Left kidney (tissue), 2 donors: ENCODE measurements around the gene OPA3. TPM values are rescaled to one million over a fixed set of nuclear protein-coding genes. Genes with fewer than 3 reads are reported as not detected.

ENCODE experiments used
- DNase-seq: peaks from one replicate; pipeline ENCODE4 v3.0.0-alpha.2; 2013
- polyA plus RNA-seq: library from polyadenylated mRNA; unstranded; fragments of 120-200 nt; gene quantifications from one replicate; pipeline ENCODE4 v1.2.1, GENCODE V29; 2013; ENCODE audit not compliant: insufficient read length

OPA3 gene
- polyA plus RNA-seq, 1 donor = 11.2 TPM

DNA sequence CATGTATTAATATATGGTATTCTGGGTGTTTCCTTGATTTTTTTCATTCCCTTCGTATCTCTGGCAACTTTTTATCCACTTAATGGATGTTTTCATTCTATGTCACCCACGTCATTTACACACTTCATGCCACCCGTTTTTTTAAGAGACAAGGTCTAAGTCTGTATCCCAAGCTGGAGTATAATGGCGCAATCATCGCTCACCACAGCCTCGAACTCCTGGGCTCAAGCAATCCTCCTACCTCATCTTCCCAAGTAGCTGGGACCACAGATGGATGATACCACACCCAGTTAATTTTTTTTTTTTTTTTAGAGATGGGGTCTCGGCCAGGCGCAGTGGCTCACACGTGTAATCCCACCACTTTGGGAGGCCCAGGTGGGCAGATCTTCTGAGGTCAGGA lies 80.7 kb downstream of the OPA3 start:
- DNase-seq = no peak

DNA sequence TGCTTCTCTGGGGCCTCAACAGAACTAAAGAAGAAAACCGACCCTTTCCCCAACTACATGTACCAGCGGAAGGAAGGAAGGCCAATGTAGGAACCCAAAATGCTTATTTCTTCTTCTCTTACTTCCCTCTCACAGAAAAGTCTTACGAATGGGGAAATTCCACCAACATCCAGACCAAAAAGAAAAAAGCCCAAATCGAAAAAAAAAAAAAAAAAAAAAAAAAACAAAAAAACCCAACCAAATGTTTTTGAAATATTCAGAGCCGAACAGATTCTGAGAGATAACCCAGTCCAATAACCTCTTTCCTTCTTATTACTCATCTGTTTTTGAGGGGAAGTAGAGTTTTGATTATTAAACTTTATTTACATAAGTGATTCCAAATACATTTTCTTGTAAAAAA lies 82.5 kb downstream of the OPA3 start:
- no peak for DNase-seq

DNA sequence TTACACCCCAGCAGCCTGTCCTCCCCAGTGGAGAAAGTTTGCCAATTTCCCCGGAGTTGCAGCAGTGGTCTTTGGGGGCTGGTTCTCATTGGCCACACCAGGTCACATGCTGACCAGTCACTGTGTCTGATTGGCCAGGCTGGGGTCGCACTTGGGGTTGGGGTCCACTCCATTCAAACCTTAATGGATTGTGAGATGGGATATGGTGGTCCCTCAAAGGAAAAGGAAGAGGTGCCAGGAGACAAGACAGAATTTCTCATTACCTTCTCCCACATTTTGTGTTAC lies 82.9 kb downstream of the OPA3 start:
- DNase-seq = no peak

DNA sequence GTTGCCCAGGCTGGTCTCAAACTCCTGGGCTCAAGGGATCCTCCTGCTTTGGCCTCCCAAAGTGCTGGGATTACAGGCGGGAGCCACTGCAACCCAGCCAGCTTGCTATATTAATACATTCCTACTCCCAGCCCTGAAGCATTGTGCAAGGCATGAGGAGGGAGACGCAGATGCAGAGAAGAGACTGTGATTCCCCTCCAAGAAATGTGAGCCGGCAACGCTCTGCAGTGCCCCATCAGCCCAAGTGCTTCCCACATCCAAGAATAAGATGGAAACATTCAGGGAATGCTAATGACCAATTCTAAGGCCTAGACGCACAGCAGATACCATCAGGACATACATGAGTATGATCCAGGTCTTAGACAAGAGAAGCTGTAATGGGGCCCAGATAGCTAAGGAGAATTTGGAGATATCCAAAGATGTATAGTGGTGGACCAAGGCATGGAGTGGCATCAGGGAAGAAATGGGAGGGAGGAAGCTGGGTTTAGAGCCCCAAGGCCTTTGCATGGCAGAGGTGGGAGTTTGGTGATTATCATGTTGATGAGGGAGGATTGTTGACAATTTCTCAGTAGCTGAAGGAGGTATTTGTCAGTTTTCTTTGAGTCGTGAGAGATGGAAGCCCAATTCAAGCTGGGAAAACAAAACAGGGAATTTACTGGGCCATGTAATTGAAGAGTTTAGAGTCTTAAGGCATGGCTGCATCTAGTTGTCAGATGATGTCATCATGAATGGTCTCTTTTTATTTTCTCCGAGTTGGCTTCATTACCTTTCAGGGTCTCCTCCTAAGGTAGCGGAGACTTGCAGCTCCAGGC lies 83.5 kb downstream of the OPA3 start:
- no peak for DNase-seq

DNA sequence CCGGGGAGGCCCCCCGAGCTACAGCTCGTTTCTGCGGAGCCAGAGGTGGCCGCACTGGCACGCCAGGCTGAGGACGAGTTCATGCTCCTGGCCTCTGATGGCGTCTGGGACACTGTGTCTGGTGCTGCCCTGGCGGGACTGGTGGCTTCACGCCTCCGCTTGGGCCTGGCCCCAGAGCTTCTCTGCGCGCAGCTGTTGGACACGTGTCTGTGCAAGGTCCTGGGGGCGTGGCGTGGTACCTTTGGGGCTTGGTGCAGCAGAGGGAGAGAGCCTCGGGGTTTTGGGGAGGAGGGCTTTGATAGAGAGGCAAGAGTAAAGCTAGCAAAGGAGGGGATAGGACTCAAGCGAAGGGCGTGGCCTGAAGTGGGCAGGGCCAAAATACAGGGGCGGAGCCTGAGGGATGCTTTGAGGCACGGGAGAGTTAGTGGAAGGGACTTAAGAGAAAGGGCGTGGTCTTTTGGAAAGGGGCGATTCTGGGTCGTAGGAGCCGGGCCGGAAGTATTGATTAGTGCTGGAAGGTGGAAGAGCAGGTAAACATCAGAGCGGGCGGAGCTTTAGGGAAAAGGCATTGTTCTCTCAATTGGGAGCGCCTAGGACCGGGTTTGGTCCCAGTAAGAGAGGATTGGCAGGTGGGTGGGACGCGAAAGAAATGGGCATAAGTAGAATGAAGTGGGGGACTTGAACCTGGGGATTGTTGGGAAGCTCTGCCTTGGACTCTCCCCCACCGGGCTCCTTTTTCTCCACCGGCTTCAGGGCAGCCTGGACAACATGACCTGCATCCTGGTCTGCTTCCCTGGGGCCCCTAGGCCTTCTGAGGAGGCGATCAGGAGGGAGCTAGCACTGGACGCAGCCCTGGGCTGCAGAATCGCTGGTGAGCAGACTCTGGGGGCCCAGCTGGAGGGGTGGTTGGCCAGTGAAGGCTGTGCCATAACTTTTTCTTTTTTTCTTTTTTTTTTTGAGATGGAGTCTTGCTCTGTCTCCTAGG lies 85.1 kb downstream of the OPA3 start:
- no peak for DNase-seq

DNA sequence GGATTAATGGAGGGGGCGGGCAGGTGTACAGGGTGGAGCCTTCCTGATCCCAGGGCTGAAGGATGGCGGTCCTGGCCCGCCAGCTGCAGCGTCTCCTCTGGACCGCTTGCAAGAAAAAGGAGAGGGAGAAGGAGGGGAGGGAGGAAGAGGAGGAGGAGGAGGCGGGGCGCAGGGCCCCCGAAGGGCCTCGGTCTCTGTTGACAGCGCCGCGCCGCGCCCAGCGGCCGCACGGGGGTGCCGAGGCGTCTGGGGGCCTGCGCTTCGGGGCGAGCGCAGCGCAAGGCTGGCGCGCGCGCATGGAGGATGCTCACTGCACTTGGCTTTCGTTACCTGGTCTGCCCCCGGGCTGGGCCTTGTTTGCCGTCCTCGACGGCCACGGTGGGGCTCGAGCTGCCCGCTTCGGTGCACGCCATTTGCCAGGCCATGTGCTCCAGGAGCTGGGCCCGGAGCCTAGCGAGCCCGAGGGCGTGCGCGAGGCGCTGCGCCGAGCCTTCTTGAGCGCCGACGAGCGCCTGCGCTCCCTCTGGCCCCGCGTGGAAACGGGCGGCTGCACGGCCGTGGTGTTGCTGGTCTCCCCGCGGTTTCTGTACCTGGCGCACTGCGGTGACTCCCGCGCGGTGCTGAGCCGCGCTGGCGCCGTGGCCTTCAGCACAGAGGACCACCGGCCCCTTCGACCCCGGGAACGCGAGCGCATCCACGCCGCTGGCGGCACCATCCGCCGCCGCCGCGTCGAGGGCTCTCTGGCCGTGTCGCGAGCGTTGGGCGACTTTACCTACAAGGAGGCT lies 86.0 kb downstream of the OPA3 start, which contains the start of gene PPM1N:
Gene PPM1N (plus strand): TSS at position 33 of the 785 bp plus-strand sequence. CDS start 30 bp downstream, at position 63.
- no peak for DNase-seq

DNA sequence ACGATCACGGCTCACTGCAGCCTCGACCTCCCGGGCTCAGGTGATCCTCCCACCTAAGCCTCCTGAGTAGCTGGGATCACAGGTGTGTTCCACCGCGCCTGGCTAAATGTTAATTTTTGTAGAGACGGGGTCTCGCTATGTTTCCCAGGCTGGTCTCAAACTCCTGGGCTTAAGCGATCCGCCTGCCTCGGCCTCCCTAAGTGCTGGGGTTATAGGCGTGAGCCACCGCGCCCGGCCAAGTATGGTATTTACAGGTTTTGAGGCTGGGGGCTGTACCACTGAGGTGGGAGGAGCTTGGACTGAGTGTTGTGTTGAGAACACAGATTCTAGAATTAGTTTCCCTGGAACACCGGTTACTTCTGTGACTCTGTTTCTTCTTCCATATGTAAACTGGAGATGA lies 86.8 kb downstream of the OPA3 start:
- DNase-seq = no peak

DNA sequence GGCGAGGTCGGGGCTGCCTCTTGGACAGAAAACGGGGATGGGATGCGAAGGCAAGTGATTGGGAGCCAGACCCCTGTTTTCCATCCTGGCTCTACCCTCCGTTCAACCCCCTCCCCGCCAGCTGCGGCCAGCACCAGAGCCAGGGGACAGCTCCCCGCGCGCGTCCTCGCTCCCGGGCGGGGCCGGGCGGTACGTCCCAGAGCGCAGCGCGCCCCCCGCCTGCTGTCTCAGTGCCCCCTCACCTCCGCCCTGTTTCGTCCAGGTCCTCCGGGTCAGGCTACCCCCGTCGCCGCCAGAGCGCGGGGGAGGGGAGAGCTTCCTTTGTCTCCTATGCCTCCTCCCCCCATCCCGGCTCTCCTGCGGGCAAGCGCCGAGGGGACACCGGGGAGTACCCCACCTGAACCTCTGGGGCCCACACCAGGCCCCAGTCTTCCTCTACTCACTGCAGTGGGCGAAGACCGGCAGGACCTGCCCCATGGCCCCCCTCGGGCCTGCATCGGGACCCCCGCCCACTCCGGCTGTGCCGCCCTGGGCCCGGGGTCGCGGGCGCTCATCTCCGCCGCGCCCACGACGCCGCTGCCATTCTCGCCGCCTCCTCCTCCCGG lies 88.2 kb downstream of the OPA3 start:
- no peak for DNase-seq

DNA sequence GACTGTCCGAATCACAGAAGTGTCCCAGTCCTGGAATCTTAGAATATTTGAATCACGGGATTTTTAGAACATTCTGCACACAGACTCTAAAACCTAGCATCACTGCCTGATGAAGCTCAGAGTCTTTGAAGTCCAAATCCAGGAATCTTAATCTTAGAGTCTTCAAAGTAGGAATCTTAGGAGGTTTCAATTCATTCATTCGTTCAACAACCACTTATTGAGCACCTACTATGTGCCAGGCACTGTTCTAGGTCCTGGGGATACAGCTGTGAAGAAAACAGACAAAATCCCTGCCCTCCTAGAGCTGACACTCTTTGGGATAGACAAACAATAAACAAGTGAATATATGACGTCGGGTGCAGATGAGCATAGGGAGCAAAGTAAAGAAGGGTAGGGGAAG lies 89.4 kb downstream of the OPA3 start:
- no peak for DNase-seq

DNA sequence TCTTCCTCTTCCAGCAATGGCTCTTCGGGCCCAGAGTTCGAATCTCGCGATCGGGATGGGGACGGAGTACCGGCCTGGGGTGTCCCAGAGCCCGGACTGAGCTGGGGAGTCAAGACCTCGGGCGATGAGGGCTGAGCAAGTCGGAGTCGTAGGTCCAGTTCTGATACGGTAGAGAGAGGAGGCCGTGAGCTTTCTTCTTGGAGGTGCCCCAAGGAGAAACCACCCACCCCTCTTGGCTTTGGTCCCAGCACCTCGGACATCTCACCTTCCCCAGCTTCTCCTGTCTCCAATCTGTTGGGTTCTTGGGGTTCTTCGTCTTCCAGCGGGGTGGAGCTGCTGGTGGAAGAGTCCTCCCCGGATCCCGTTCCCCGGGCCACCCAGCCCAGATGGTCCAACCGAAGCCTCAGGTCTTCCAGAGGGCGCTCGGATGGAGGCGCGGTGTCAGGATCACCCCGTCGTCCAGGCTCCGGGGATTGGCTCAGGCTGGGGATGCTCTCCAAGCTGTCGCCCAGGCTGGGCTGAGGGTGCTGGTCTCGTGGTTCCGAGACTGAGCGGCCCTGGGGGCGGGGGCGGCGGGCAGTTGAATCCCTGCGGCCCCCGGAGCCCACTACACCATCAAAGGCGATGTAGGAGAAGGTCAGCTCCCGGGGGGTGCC lies 90.2 kb downstream of the OPA3 start:
- DNase-seq = no peak

DNA sequence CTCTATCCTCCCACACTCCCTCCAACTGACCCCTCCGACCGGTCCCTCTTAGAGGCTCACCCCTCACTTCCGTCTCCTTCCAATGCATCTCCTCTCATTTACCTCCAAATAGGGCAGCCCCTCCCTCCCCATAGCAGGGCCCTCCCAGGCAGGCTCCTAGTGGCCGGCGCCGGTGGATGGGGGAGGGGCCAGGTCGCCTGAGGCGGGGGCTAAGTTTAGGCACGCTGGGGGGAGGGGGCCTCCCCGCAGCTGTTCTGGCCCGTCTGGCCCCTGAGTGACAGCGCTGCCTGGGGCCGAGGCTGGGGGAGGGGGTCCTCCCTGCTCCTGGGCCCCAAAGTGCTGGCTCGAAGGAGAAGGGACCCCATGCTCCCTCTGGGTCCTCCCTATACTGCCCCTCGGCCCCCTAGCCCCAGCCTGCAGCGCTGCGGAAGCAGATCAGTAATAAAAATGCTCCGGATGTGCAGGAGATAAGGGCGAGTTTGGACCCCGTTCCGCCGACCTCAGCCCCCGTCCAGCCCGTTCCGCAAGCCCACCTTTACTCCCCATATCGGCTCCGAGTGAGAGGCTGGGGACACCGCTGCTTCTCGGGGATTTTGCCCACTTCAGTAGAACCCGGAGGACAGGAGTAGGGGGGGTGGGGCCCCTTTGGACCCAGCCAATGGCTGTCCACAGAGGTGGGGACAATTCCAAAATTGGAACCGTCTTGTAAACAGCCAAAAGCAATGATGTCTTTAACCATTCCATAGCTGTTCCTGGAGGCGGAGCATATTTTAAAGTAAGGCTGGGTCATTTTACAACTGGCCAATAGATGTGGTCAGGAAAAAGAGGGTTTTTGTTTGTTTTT lies 91.8 kb downstream of the OPA3 start:
- DNase-seq = no peak

DNA sequence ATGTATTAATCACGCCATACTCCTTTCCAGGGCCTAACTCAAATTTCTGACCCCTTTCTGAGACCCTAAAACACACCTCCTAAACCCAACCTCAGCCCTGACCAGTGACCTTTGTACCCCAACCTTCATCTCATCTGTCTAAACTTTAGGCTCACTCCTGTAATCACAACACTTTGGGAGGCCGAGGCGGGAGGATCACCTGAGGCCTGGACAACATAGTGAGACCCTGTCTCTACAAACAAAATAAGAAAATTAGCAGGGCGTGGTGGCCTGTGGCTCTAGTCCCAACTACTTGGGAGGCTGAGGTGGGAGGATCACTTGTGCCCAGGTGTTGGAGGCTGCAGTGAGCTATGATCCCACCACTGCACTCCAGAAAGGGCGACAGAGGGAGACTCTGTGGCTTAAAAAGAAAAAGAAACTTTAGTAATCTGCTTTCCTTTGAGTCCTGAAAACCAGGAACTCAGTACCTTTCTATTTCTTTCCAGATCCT lies 92.4 kb downstream of the OPA3 start:
- DNase-seq = no peak

DNA sequence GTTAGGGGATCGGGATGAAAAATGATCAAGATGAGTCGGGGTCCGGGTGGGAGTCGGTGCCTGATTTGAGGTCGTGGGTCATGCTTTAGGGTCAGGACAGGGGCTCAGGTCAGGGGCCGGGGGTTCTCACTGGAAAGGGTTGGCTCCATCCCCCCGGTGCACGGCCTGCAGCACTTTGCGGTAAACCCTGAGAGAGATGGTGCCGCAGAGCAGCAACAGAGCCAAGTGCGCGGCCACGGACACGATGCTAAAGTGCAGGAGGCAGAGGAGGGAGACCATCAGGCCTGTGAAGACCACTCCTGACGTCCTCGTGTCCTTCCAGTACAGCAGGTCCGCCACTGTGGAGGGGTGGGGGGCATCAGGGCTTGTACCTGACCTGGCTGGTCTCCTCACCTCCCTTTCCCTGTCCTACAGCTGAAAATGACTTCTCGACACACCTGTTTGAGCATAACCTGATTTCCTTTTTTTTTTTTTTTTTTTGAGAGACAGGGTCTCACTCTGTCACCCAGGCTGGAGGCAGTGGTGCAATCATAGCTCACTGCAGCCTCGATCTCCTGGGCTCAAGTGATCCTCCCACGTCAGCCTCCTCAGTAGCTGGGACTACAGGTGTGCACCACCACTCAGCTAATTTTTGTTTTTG lies 95.3 kb downstream of the OPA3 start:
- no peak for DNase-seq

DNA sequence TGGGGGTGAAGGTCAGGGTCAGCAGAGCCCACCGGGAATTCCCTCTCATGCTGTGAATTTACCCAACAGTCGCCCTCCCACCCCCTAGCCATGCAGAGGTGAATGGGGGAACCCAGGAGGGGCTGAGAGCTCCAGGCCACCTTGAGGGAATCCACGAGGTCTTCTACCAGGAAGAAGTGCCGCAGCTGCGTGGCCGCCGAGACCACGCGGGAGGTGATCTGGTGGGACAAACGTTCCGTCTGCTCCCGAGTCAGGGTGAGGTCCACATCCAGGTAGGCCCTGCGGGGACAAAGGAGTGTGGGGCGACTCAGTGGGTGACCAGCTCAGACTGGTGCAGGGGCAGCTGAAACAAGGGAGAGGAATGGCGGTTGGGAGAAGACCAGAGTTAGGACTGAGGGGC lies 95.9 kb downstream of the OPA3 start:
- no peak for DNase-seq

DNA sequence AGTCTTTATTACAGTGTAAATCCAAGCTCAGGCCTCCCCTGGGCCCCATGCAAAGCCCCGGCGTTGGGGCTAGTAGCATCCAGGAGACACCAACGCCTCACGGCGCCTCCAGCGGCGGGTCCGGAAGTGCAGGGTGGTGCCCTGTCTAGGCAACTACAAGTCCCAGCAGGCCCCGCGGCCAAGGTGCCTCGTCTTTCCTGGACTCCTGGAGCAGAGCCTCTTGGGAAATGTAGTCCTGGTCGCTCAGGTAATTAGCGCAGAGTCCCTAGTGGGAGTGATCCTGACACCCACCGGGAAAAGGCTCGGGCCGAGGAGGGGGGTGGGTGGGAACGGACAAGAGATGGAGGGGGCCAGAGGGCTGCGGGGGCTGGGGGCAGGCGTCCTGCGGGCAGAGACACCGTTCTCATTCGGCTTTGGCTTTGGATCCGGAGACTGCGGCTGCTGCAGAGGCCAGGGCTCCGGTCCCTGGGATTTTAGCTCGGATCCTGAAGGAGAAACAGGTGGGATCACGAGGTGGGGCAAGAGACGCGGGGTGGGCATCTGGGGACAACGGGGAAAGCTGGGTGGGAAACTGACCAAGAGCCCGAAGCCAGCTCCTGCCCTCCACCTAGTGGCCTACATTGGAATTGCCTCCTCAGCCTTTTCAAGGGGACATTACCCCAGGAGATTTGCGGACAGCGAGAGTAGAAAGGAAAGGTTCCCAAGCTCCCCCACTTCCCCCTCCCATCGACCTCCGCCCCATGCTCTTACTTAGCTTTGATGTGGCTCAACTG lies 99.1 kb downstream of the OPA3 start:
- peak; percentile 92 for DNase-seq

DNA sequence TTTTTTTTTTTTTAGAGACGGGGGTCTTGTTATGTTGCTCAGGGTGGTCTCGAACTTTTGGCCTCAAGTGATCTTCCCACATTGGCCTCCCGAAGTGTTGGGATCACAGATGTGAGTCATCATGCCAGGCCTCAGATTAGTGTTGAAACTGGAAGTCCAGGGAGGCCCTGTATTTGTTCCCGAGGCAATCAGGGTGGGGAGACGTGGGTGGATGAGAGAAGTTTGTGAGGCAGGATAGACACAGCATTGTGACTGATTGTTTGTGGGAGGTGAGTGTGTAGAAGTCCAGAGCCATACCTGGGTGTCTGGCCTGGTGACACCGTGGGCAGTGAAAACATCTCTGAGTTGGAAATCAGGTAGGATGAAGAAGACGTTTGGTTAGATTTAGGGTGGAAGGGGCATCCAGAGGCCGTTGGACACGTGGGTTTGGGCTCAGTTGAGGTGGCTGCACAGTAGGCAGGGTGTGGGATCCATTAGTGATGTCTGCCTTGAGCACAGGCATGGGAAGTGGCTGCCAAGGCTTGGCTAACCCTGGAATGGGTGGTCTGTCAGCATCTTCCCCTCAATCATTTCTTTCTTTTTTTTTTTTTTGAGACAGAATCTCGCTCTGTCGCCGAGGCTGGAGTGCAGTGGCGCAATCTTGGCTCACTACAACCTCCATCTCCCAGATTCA lies 100.2 kb downstream of the OPA3 start:
- DNase-seq = no peak

DNA sequence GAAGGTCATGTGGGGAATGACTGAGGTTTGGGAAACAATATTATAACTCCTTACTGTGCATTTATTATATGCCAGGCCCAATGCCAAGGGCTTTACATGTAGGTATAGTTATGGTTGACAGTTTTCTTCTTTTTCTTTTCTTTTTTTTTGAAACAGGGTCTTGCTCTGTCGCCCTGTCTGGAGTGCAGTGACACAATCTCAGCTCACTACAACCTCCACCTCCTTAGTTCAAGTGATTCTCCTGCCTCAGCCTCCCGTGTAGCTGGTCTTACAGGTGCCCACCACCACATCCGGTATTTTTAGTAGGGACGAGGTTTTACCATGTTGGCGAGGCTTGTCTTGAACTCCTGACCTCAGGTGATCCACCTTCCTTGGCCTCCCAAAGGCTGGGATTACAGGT lies 101.6 kb downstream of the OPA3 start:
- DNase-seq = no peak

DNA sequence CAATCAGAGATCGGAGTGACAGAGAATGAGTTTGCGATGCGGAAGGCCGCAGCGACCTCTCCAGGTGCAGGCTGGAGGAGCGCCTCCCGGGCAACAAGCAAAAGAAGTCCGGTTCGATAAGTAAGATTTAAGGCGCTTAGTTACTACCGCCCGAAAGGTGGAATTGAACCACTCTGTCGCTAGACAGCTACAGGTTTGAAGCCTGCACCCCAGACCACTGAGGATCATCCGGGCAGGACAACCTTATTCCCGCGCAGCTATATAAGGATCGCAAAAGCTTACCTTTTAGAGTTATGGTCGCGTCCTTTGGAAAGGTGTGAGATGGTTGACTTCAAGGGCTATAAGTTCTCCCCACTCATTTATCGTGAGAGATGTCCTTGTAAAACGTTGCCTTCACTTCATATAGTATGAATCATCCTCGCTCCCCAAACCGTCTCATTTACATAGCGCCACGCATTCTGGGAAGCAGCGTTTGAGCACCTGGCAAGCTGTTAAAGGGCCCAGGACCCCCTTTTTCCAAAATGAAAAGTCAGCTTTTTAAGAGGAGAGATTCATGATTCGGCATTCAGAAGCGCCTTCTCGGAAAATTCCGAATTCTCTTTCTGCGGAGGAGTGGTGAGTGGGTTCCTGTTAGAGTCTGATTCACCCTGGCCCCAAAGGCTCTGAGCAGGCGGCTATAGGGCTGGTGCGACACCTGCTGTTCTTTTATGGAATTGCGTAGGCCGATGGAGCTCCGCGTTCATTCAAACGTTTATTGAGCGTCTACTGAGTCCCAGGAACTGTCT lies 106.0 kb downstream of the OPA3 start:
- peak; percentile 89 for DNase-seq
